HG03045 (cell line): ENCODE data around the gene PTPN5.
"Not testable (repeated sequence)": the region's sequence is repeated elsewhere in the genome, so short reads cannot be mapped to it uniquely, and the experiment has no call there.

Source experiments
- ATAC-seq: cut with Tn5 transposase; IDR thresholded peaks from one replicate; pipeline ENCODE4 v1.9.1; 2021; ENCODE audit warnings: mild to moderate bottlenecking, moderate library complexity; ENCODE audit not compliant: unreplicated experiment

PTPN5 gene

DNA sequence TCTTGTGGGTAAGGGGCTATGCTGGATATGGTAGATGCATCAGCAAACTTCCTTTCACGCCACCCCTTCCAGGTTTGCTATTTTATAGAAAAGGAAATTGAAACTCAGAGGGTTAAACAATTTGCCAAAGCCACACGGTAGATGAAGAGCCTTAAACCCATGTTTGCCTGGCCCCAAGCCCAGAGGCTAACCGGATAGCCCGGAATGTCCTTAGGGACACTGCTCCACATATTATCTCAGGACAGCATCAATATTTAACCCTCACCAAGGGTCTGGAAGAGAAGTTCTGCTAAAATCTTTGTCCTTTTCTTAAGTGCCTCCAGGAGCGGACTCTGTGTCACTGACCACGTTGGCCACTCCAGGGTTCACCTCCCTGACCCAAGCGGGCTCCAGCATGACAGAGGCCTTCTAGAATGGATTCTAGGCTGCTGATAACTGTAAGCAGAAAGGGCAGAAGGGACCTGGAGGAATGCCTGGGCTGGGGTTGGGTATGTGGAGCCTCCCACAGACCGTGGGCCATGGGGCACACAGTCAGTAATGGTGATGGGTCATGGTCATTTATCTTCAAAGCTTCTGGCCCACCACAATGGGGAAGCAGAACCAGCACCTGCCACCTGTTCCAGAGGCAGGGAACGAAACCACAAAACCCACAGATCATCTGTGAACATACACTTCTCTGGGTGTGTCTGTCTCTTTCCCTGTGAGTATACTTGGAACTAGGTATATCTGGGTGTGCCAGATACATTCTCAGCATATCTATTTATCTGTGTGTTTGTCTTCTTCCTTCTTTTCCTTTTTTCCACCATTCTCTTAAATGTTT is 98.4 kb downstream of the PTPN5 start:
- no peak for ATAC-seq

DNA sequence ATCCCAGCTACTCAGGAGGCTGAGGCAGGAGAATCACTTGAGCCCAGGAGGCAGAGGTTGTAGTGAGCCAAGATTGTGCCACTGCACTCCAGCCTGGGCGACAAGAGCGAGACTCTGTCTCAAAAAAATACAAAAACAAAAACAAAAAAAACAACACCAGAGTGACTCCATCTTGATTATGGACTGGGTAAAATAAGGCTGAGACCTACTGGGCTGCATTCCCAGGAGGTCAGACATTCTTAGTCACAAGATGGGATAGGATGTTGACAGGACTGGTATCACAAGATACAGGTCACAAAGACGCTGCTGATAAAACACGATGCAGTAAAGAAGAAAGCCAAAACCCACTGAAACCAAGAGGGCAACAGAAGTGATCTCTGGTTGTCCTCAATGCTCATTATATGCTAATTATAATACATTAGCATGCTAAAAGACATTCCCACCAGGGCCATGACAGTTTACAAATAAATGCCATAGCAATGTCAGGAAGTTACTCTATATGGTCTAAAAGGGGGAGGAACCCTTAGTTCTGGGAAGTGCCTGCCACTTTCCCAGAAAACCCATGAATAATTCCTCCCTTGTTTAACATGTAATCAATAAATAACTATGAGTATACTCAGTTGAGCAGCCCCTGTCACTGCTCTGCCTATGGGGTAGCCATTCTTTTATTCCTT is 100.0 kb downstream of the PTPN5 start:
- not testable (repeated sequence) for ATAC-seq

DNA sequence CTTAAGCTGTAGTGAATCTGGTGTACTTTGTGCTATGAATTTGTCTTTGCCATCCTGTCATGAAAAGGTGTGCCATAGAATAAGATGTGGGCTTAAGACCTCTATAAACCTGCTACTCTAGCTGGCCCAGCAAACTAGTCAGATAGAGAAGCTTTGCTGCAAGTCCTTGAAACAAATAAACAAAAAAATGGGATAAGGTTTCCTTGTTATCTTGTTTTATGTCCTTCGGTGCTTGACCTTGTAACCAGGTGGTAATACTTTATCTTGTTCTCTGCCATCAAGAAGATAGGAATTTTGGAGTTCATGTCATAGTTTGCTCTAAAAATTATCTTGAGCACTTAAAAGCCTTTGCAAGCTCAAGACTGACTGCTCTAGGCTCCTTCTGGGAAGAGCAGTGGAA is 107.3 kb downstream of the PTPN5 start:
- no peak for ATAC-seq

DNA sequence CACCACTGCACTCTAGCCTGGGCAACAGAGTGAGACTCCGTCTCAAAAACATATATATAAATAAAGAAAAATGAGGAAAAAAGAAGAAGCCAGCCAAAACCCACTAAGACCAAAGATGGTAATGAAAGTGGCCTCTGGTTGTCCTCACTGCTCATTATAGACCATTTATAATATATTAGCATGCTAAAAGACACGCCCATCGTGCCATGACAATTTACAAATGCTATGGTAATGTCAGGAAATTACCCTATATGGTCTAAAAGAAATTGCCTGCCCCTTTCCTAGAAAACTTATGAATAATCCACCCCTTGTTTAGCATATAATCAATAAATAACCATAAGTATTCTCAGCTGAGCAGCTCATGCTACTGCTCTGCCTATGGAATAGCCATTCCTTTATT is 109.1 kb downstream of the PTPN5 start:
- no peak for ATAC-seq

DNA sequence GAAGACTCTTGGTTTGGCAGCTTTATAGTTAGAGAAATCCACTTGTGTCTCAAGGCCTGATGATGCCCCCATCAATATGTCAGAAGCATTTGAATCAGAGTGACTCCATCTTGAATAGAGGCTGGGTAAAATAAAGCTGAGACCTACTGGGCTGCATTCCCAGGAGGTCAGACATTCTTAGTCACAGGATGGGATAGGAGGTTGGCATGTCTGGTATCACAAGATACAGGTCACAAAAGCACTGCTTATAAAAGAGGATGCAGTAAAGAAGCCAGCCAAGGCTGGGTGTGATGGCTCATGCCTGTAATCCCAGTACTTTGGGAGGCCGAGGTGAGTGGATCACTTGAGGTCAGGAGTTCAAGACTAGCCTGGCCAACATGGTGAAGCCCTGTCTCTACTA is 109.6 kb downstream of the PTPN5 start:
- ATAC-seq = not testable (repeated sequence)
